Fibroblast of mammary gland (primary cell): ENCODE data around the gene PADI3.

Experiments used
- DNase-seq: peaks from one replicate; pipeline ENCODE4 v3.0.0-alpha.2; 2010; ENCODE audit warnings: low read depth
- H3K4me3 ChIP-seq: 2 replicates; pipeline ENCODE4 v1.5.1; 2011; ENCODE audit warnings: low read depth, mild to moderate bottlenecking, low read length, moderate library complexity; ENCODE audit not compliant: control insufficient read depth
- CTCF ChIP-seq: conservative IDR thresholded peaks from 2 replicates; pipeline ENCODE4 v1.5.1; 2011; ENCODE audit warnings: low read depth, low read length, inconsistent platforms; ENCODE audit not compliant: control insufficient read depth, insufficient read depth

Gene PADI3

DNA sequence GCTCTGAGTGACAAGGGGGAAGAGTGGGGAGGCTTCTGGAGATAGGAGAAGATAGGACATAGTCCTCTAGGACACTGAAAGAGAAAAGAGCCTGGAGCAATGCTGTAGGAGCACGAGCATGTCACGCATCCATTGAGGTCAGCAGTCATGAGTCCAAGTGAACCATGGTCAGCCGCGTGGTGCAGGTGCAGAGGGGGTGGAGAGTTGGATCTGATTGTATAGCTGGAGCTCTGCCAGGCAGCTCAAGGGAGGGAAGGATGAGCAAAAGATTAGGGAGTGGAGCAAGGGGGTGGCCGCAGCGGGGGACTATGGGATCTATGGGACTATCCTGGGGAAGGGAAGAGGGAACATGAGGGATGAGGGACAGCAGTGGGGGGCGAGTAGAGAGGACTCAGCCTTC lies 30.0 kb upstream of the PADI3 start:
- no peak for DNase-seq
- TF ChIP-seq CTCF = no peak
- H3K4me3 ChIP-seq = no peak overlapping the region

- no peak for DNase-seq
- no peak for TF ChIP-seq CTCF
- no peak overlapping the region for H3K4me3 ChIP-seq
These were observed 28.6 kb upstream of the PADI3 start for GRCh38 chr1:17220287-17220686.

GRCh38 chr1:17222557-17222956 lies 26.3 kb upstream of the PADI3 start:
- DNase-seq = no peak
- TF ChIP-seq CTCF = no peak
- H3K4me3 ChIP-seq = no peak overlapping the region

- no peak for DNase-seq
- TF ChIP-seq CTCF = no peak
- H3K4me3 ChIP-seq = no peak overlapping the region
These were observed 24.5 kb upstream of the PADI3 start for GRCh38 chr1:17224434-17224833.

GRCh38 chr1:17225140-17225539 lies 23.8 kb upstream of the PADI3 start:
- TF ChIP-seq CTCF = no peak
- no peak for DNase-seq

GRCh38 chr1:17227358-17227915 lies 21.5 kb upstream of the PADI3 start:
- DNase-seq = no peak
- TF ChIP-seq CTCF = no peak

More at GRCh38 chr1:17225140-17225539, 23.8 kb upstream of the PADI3 start:
- H3K4me3 ChIP-seq = no peak overlapping the region

GRCh38 chr1:17228619-17229018 lies 20.3 kb upstream of the PADI3 start:
- TF ChIP-seq CTCF = no peak
- H3K4me3 ChIP-seq = no peak overlapping the region
- no peak for DNase-seq

More at GRCh38 chr1:17227358-17227915, 21.5 kb upstream of the PADI3 start:
- no peak overlapping the region for H3K4me3 ChIP-seq
